ENCODE data around the gene LAMB2. TPM values are rescaled to one million over a fixed set of nuclear protein-coding genes. Genes with fewer than 3 reads are reported as not detected.
A peak's percentile ranks its signal among the peaks of the same experiment; 100 is the strongest.

The LAMB2 gene
- total and polyA plus RNA-seq, 2 experiments from 2014 or later: 71.3 to 154 TPM

DNA sequence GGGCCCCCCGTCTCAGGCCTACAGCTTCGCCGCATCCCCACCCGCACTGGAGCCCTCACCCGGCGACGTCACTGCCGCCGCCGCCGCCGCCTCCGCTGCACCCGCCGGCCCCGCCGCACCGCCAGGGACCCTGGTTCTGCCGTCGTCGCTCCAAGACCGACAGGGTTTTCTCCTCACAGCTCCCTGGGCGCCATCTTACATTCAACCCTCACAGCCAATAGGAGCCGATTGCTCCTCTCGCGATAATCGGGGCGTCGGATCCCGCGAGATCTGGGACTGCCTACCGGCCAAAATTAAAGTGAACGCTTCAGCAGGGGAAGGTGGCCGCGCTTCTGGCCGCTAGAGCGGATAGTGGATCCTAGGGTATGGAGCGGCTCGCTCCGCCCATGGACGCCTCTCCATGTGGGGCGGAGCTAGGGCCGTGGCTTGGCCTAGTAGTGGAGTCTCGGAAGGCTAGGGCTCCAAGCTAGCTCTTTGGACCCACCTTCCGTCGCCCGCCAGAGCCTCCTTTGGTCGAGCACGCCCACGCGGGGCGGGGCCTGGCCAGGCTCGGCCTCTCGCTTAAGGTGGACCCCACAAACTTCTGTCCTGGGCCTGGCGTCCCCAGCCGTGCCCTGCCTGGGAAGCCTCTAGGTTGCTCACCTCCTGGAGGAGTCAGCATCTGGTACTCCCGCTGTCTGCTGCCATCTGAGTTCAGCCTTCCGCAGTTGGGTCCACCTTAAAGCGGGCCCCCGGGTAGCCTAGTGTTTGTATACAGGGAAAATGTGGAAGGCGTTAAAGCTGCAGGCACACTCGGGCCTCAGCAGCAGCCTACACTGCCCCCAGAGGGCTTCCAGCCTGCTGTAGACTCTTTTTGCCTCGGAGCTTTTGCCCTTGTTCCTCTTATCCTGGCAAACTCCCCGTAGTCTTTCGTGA is 38.7 kb downstream of the LAMB2 start, which contains the start of gene QRICH1 (continued):
- TF ChIP-seq NANOG (IDR thresholded peaks at IDR 0.05; ENCODE audit: borderline replicate concordance) (no peak), STAT1 (IDR thresholded peaks at IDR 0.05; ENCODE audit: unreplicated experiment) (no peak)
- TF ChIP-seq, protein P1, sequence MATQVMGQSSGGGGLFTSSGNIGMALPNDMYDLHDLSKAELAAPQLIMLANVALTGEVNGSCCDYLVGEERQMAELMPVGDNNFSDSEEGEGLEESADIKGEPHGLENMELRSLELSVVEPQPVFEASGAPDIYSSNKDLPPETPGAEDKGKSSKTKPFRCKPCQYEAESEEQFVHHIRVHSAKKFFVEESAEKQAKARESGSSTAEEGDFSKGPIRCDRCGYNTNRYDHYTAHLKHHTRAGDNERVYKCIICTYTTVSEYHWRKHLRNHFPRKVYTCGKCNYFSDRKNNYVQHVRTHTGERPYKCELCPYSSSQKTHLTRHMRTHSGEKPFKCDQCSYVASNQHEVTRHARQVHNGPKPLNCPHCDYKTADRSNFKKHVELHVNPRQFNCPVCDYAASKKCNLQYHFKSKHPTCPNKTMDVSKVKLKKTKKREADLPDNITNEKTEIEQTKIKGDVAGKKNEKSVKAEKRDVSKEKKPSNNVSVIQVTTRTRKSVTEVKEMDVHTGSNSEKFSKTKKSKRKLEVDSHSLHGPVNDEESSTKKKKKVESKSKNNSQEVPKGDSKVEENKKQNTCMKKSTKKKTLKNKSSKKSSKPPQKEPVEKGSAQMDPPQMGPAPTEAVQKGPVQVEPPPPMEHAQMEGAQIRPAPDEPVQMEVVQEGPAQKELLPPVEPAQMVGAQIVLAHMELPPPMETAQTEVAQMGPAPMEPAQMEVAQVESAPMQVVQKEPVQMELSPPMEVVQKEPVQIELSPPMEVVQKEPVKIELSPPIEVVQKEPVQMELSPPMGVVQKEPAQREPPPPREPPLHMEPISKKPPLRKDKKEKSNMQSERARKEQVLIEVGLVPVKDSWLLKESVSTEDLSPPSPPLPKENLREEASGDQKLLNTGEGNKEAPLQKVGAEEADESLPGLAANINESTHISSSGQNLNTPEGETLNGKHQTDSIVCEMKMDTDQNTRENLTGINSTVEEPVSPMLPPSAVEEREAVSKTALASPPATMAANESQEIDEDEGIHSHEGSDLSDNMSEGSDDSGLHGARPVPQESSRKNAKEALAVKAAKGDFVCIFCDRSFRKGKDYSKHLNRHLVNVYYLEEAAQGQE (IDR thresholded peaks at IDR 0.05; ENCODE audit: unreplicated experiment): no peak
- TF ChIP-seq, protein P2, sequence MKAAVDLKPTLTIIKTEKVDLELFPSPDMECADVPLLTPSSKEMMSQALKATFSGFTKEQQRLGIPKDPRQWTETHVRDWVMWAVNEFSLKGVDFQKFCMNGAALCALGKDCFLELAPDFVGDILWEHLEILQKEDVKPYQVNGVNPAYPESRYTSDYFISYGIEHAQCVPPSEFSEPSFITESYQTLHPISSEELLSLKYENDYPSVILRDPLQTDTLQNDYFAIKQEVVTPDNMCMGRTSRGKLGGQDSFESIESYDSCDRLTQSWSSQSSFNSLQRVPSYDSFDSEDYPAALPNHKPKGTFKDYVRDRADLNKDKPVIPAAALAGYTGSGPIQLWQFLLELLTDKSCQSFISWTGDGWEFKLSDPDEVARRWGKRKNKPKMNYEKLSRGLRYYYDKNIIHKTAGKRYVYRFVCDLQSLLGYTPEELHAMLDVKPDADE (IDR thresholded peaks at IDR 0.05): peak; percentile 27; the same call in 1 of the 2 replicates

DNA sequence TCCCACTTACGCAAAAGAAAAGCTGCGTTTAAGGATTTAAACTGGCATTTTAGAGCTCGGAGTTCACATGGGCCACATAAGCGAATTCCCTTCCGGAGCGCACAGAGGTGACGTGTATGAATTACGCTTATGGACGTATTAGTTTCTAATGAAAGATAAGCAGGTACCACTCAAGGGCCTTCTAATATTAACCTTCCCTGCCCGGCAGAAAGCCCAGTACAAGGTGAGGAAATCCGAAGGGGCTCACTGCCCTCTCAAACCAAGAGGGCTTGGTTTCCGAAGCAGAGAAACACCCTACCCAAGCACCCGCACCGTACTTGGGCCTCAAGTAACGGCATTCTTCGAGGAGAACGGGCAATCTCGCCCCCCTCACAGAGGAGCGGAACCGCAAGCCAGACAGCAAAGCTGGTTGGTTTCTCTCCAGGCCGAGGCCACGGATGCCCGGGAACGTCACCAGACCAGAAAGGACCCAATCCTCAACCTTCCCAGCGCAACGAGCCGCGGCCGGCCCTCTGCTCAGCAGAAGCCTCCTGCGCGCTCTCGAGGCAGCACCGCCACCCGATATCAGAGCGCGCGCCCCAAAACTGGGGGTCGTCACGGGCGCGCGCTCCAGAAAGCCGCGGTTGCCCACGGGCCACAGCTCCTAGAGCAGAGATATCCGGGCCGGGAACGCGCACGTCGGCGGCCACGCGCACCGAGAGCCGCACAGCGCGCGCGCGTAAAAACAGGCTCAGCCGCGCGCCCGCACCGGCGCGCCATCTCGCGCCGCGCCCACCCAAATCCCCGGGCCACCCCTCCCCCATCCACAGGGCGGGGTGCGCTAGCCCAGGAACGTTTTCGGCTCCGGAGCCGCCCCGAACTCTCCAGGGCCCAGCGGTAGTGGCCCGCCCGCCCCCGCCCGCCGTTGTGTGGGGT is 39.7 kb downstream of the LAMB2 start:
- peaks cover 50% of the 10 kb centered on the region for H3K79me2 ChIP-seq (replicated peaks; ENCODE audit: insufficient read depth)
- H3K27me3 ChIP-seq (ENCODE audit: insufficient read depth): no peaks in the 10 kb centered on the region
- H3K4me2 ChIP-seq: peak overlapping the region; percentile 83
- Mint-ChIP-seq H3K27ac (peak overlapping the region; percentile 96), H3K4me3 (peak overlapping the region; percentile 92), H3K4me1 (peaks cover 11% of the 10 kb centered on the region; the same call in 2 of the 3 replicates), H3K27me3 (ENCODE audit: insufficient read depth, low read depth, poor library complexity) (peaks cover 17% of the 10 kb centered on the region), H3K36me3 (ENCODE audit: low read depth) (peaks cover 42% of the 10 kb centered on the region), H3K9me3 (no peaks in the 10 kb centered on the region)
- H3K27ac ChIP-seq (ENCODE audit: low read depth): peak overlapping the region; percentile 99
- peak; percentile 94 for DNase-seq (ENCODE audit: low spot score)
- peaks cover 10% of the 10 kb centered on the region for H3K4me1 ChIP-seq (ENCODE audit: insufficient read depth)
- peak; percentile 37 for ATAC-seq
- peak overlapping the region; percentile 80 for H3K4me3 ChIP-seq
- peaks cover 2% of the 10 kb centered on the region; the same call in 1 of the 2 replicates for H3K36me3 ChIP-seq (ENCODE audit: insufficient read depth)
- H3F3A ChIP-seq (replicated peaks; ENCODE audit: low read depth): peaks cover 23% of the 10 kb centered on the region
- no peak overlapping the region for H2AFZ ChIP-seq
- peaks cover 38% of the 10 kb centered on the region for H4K20me1 ChIP-seq (replicated peaks; ENCODE audit: insufficient read depth)
- H3K9me2 ChIP-seq (ENCODE audit: insufficient read depth): no peaks in the 10 kb centered on the region
- TF ChIP-seq EZH2 (IDR thresholded peaks at IDR 0.05; ENCODE audit: low read depth, unreplicated experiment) (no peak), EZH2phosphoT487 (IDR thresholded peaks at IDR 0.05; ENCODE audit: unreplicated experiment) (no peak), STAT1 (IDR thresholded peaks at IDR 0.05; ENCODE audit: unreplicated experiment) (no peak), POLR2AphosphoS5 (IDR thresholded peaks at IDR 0.05; ENCODE audit: low read depth) (no peak), ZNF114 (CRISPR knock-in tag; IDR thresholded peaks at IDR 0.05) (peak; percentile 31; the same call in 1 of the 2 replicates), ZNF331 (CRISPR knock-in tag; IDR thresholded peaks at IDR 0.05; ENCODE audit: low read depth) (no peak), CREB1 (CRISPR knock-in tag; IDR thresholded peaks at IDR 0.05; ENCODE audit: low read depth) (peak; percentile 72)
- TF ChIP-seq, protein P1 (IDR thresholded peaks at IDR 0.05; ENCODE audit: unreplicated experiment): no peak
- TF ChIP-seq, protein P2 (IDR thresholded peaks at IDR 0.05): no peak
